Fibroblast of lung (primary cell): ENCODE data around the gene THEM4. TPM values are rescaled to one million over a fixed set of nuclear protein-coding genes. Genes with fewer than 3 reads are reported as not detected.

Source experiments
- DNase-seq, 2 donors: peaks; one replicate each; pipeline versions ENCODE4 v3.0.0 to v3.0.0-alpha.2; 2010; ENCODE audit warnings: low read depth in 2 of 2
- H2AFZ ChIP-seq: 2 replicates; pipeline ENCODE4 v1.5.1; 2012; ENCODE audit warnings: low read length, control low read depth, inconsistent platforms
- H3K27ac ChIP-seq: 2 replicates; pipeline ENCODE4 v1.5.1; 2011; ENCODE audit warnings: low read length, control low read depth; ENCODE audit not compliant: insufficient read depth
- H3K27me3 ChIP-seq: 2 replicates; pipeline ENCODE4 v1.5.1; 2011; ENCODE audit warnings: mild to moderate bottlenecking, low read length; ENCODE audit not compliant: control insufficient read depth, insufficient read depth
- H3K36me3 ChIP-seq: 2 replicates; pipeline ENCODE4 v1.5.1; 2011; ENCODE audit warnings: low read length; ENCODE audit not compliant: control insufficient read depth, insufficient read depth
- H3K4me1 ChIP-seq: 2 replicates; pipeline ENCODE4 v1.5.1; 2011; ENCODE audit warnings: low read length; ENCODE audit not compliant: control insufficient read depth, insufficient read depth; ENCODE audit errors: extremely low read depth
- H3K4me2 ChIP-seq: 2 replicates; pipeline ENCODE4 v1.5.1; 2011; ENCODE audit warnings: low read length, control low read depth; ENCODE audit not compliant: insufficient read depth; ENCODE audit errors: extremely low read depth
- H3K4me3 ChIP-seq, 4 experiments: fragments of 200-600 bp in 1 of 4; sonication (generic) in 1 of 4; replicated peaks in 1 of 4; 2 replicates each; pipeline ENCODE4 v1.5.1; 2011 to 2016; ENCODE audit warnings: low read length in 4 of 4, low read depth in 3 of 4, mild to moderate bottlenecking in 3 of 4, control low read depth in 2 of 4, inconsistent platforms in 1 of 4, mixed read lengths in 1 of 4; ENCODE audit not compliant: insufficient read depth in 1 of 4; ENCODE audit errors: control extremely low read depth in 1 of 4
- H3K79me2 ChIP-seq: 2 replicates; pipeline ENCODE4 v1.5.1; 2012; ENCODE audit warnings: mild to moderate bottlenecking, low read length, inconsistent platforms; ENCODE audit not compliant: control insufficient read depth, insufficient read depth
- H3K9ac ChIP-seq: 2 replicates; pipeline ENCODE4 v1.5.1; 2011; ENCODE audit warnings: mild to moderate bottlenecking, low read length, control low read depth; ENCODE audit not compliant: insufficient read depth
- H3K9me3 ChIP-seq: 2 replicates; pipeline ENCODE4 v1.5.1; 2012; ENCODE audit warnings: low read depth, low read length; ENCODE audit not compliant: control insufficient read depth, insufficient read depth
- H4K20me1 ChIP-seq: 2 replicates; pipeline ENCODE4 v1.5.1; 2011; ENCODE audit warnings: low read length; ENCODE audit not compliant: control insufficient read depth, insufficient read depth; ENCODE audit errors: extremely low read depth
- EZH2 ChIP-seq: IDR thresholded peaks from 2 replicates; pipeline ENCODE4 v1.5.1; 2012; ENCODE audit warnings: low read length, control low read depth, mild to moderate bottlenecking; ENCODE audit errors: missing control alignments
- polyA plus RNA-seq, 2 donors: library from polyadenylated mRNA; depleted of rRNA in 1 of 2; stranded (reverse) in 1 of 2; unstranded in 1 of 2; fragments of >200 nt; gene quantifications; 2 replicates each; pipeline ENCODE4 v1.2.1, GENCODE V29; 2011 to 2012; ENCODE audit warnings: missing spikeins in 1 of 2
- total RNA-seq: library from RNA; depleted of rRNA; stranded (reverse); fragments of >200 nt; gene quantifications from 2 replicates; pipeline ENCODE4 v1.2.1, GENCODE V29; 2014
- TF ChIP-seq, protein P1 (sequence below), 2 donors: IDR thresholded peaks in 1 of 2; conservative IDR thresholded peaks in 1 of 2; 1 replicate in 1 of 2; 2 replicates in 1 of 2; pipeline ENCODE4 v1.5.1; 2011 to 2012; ENCODE audit warnings: low read length in 2 of 2, control low read depth in 1 of 2, inconsistent platforms in 1 of 2, low read depth in 1 of 2, mild to moderate bottlenecking in 1 of 2

Gene THEM4
- total and polyA plus RNA-seq, 2 donors (not counting 1 experiment from before 2014, with no cell fraction given), result 6.4 to 18.7 TPM

- Histone ChIP-seq H2AFZ (no peak overlapping the region), H3K79me2 (no peaks in the 10 kb centered on the region), H3K9ac (no peak overlapping the region), H3K4me1 (no peaks in the 10 kb centered on the region), H3K4me2 (no peak overlapping the region), H3K27me3 (peaks cover 18% of the 10 kb centered on the region), H3K27ac (no peak overlapping the region), H3K9me3 (no peaks in the 10 kb centered on the region), H3K36me3 (no peaks in the 10 kb centered on the region), H3K4me3 (no peak overlapping the region), H4K20me1 (no peaks in the 10 kb centered on the region)
- no peak for DNase-seq
- no peak for TF ChIP-seq EZH2
- TF ChIP-seq, protein P1, sequence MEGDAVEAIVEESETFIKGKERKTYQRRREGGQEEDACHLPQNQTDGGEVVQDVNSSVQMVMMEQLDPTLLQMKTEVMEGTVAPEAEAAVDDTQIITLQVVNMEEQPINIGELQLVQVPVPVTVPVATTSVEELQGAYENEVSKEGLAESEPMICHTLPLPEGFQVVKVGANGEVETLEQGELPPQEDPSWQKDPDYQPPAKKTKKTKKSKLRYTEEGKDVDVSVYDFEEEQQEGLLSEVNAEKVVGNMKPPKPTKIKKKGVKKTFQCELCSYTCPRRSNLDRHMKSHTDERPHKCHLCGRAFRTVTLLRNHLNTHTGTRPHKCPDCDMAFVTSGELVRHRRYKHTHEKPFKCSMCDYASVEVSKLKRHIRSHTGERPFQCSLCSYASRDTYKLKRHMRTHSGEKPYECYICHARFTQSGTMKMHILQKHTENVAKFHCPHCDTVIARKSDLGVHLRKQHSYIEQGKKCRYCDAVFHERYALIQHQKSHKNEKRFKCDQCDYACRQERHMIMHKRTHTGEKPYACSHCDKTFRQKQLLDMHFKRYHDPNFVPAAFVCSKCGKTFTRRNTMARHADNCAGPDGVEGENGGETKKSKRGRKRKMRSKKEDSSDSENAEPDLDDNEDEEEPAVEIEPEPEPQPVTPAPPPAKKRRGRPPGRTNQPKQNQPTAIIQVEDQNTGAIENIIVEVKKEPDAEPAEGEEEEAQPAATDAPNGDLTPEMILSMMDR (conservative IDR thresholded peaks at IDR 0.05 in 1 of 2, IDR thresholded peaks at IDR 0.05 in 1 of 2; ENCODE audit: low read depth in 1 of 2, low read length in 2 of 2), result no peak
Measured at GRCh38 chr1:151827853-151828252, 81.5 kb downstream of the THEM4 start.

DNA sequence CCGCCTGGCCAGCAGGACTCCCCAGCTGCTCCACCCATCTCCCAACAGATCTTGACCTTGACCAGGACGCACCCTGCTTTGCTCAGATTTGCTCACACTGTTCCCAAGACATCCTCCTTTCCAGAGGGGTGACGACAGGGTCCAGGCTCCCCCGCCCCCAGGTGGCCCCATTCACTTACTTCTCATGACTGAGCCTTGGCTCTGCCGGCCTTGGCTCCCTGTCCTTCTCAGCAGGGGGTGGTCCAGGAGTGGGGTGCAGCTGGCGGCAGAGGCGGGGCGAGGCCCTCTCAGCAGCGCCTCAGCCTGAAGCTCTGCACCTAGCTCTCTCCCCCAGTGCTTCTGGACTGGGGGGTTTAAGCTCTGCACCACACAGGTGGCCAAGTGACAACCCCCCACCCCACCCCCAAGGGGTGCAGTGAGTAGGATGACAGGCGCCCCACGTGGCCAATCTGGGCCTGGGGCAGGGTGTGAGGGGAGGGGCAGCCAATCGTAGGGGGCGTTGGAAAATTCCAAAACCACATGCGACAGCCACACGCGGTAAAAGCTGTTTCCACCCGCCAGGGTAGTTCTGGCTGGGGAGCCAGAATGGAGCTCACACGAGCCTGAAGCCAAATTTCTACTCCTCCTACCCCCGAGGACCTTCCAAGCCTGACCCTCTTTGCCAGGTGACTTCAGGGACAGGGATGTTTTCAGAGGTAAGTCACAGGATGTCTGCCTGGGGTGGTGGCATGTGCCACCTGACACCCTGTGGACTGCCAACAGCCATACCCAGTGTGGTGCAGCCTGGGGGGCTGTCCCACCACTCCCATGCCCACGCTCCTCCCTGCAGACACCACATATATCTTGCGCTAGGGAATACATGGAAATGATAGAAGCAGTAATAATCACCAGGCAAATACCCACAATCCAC is 83.3 kb downstream of the THEM4 start:
- TF ChIP-seq EZH2, result no peak
- TF ChIP-seq, protein P1 (conservative IDR thresholded peaks at IDR 0.05 in 1 of 2, IDR thresholded peaks at IDR 0.05 in 1 of 2; ENCODE audit: low read depth in 1 of 2, low read length in 2 of 2), result no peak
- no peaks in the 10 kb centered on the region for H4K20me1 ChIP-seq
- H2AFZ ChIP-seq, result no peak overlapping the region
- H3K79me2 ChIP-seq, result no peaks in the 10 kb centered on the region
- DNase-seq, result no peak
- H3K4me1 ChIP-seq, result no peaks in the 10 kb centered on the region
- no peaks in the 10 kb centered on the region for H3K36me3 ChIP-seq
- no peak overlapping the region for H3K4me3 ChIP-seq
- no peaks in the 10 kb centered on the region for H3K9me3 ChIP-seq
- peaks cover 18% of the 10 kb centered on the region for H3K27me3 ChIP-seq
- H3K9ac ChIP-seq, result no peak overlapping the region
- no peak overlapping the region for H3K27ac ChIP-seq
- no peak overlapping the region for H3K4me2 ChIP-seq

GRCh38 chr1:151825204-151825603 is 84.1 kb downstream of the THEM4 start:
- no peaks in the 10 kb centered on the region for H4K20me1 ChIP-seq
- H3K4me1 ChIP-seq, result no peaks in the 10 kb centered on the region
- H3K79me2 ChIP-seq, result no peaks in the 10 kb centered on the region
- peaks cover 18% of the 10 kb centered on the region for H3K27me3 ChIP-seq
- no peak overlapping the region for H3K9ac ChIP-seq
- H3K4me2 ChIP-seq, result no peak overlapping the region
- no peak for DNase-seq
- no peak overlapping the region for H2AFZ ChIP-seq
- no peak overlapping the region for H3K4me3 ChIP-seq
- no peak overlapping the region for H3K27ac ChIP-seq
- H3K9me3 ChIP-seq, result no peaks in the 10 kb centered on the region
- TF ChIP-seq EZH2, result no peak
- TF ChIP-seq, protein P1 (conservative IDR thresholded peaks at IDR 0.05 in 1 of 2, IDR thresholded peaks at IDR 0.05 in 1 of 2; ENCODE audit: low read depth in 1 of 2, low read length in 2 of 2), result no peak
- no peaks in the 10 kb centered on the region for H3K36me3 ChIP-seq

Other genes with a start within 250 kb of the THEM4 start
- not detected in 2 replicates for gene CELF3, start 192.7 kb downstream of the THEM4 start, total RNA-seq
- gene CELF3, start 192.7 kb downstream of the THEM4 start, polyA plus RNA-seq, result not detected in 2 replicates
- not detected in 2 replicates for gene RIIAD1, start 188.0 kb downstream of the THEM4 start, total RNA-seq
- not detected in 2 replicates for gene RIIAD1, start 188.0 kb downstream of the THEM4 start, polyA plus RNA-seq
- 86.5 and 91.4 TPM in 2 replicates for gene MRPL9, start 146.0 kb downstream of the THEM4 start, total RNA-seq
- 58.3 and 79.2 TPM in 2 replicates for gene MRPL9, start 146.0 kb downstream of the THEM4 start, polyA plus RNA-seq
- gene TDRKH, start 119.0 kb downstream of the THEM4 start, total RNA-seq, result 1.8 and 5.6 TPM in 2 replicates
- gene TDRKH, start 119.0 kb downstream of the THEM4 start, polyA plus RNA-seq, result 1.8 and 2.1 TPM in 2 replicates
- gene LINGO4, start 104.1 kb downstream of the THEM4 start, total RNA-seq, result not detected in 2 replicates
- gene LINGO4, start 104.1 kb downstream of the THEM4 start, polyA plus RNA-seq, result not detected in 2 replicates
- gene RORC, start 77.7 kb downstream of the THEM4 start, total RNA-seq, result under 0.01 and 0.17 TPM in 2 replicates
- gene RORC, start 77.7 kb downstream of the THEM4 start, polyA plus RNA-seq, result not detected in 2 replicates
- gene C2CD4D, start 69.7 kb downstream of the THEM4 start, total RNA-seq, result not detected in 2 replicates
- not detected in 2 replicates for gene C2CD4D, start 69.7 kb downstream of the THEM4 start, polyA plus RNA-seq
- gene THEM5, start 55.8 kb downstream of the THEM4 start, total RNA-seq, result not detected in 2 replicates
- not detected in 2 replicates for gene THEM5, start 55.8 kb downstream of the THEM4 start, polyA plus RNA-seq
- 136 and 141 TPM in 2 replicates for gene S100A10, start 84.3 kb upstream of the THEM4 start, total RNA-seq
- 599 and 750 TPM in 2 replicates for gene S100A10, start 84.3 kb upstream of the THEM4 start, polyA plus RNA-seq
- 21.3 and 55.8 TPM in 2 replicates for gene S100A11, start 127.5 kb upstream of the THEM4 start, total RNA-seq
- 1,144 and 1,638 TPM in 2 replicates for gene S100A11, start 127.5 kb upstream of the THEM4 start, polyA plus RNA-seq
- gene TCHHL1, start 179.6 kb upstream of the THEM4 start, total RNA-seq, result not detected in 2 replicates
- not detected in 2 replicates for gene TCHHL1, start 179.6 kb upstream of the THEM4 start, polyA plus RNA-seq
- gene TCHH, start 205.9 kb upstream of the THEM4 start, total RNA-seq, result under 0.01 TPM in 1 of 2 replicates, not detected in the other
- gene TCHH, start 205.9 kb upstream of the THEM4 start, polyA plus RNA-seq, result not detected in 2 replicates
- gene RPTN, start 249.7 kb upstream of the THEM4 start, total RNA-seq, result not detected in 2 replicates
- not detected in 2 replicates for gene RPTN, start 249.7 kb upstream of the THEM4 start, polyA plus RNA-seq